Anterior cingulate cortex (tissue), 58 donors: ENCODE data around the gene EFCAB12.
A peak's percentile ranks its signal among the peaks of the same experiment; 100 is the strongest.

Experiments used
- DNase-seq, 58 donors: peaks; one replicate each; lab custom pipeline; 2025; lab: John Stamatoyannopoulos, UW

The EFCAB12 gene

GRCh38 chr3:129446926-129447325 lies 18.5 kb upstream of the EFCAB12 start:
- no peak for DNase-seq

GRCh38 chr3:129445471-129445870 lies 17.0 kb upstream of the EFCAB12 start:
- DNase-seq: no peak

GRCh38 chr3:129442947-129443346 lies 14.5 kb upstream of the EFCAB12 start:
- DNase-seq: no peak

- DNase-seq: no peak
These were observed 14.1 kb upstream of the EFCAB12 start for GRCh38 chr3:129442486-129442885.

GRCh38 chr3:129441782-129442181 lies 13.3 kb upstream of the EFCAB12 start:
- DNase-seq: peak in 27 of 58 donors; percentile 4 to 67 (median 26)

- DNase-seq: no peak
These were observed 12.8 kb upstream of the EFCAB12 start for GRCh38 chr3:129441215-129441614.

GRCh38 chr3:129440618-129441190 lies 12.3 kb upstream of the EFCAB12 start:
- DNase-seq: no peak

GRCh38 chr3:129439817-129440617 lies 11.6 kb upstream of the EFCAB12 start, which contains the start of the genes IFT122 and MBD4:
Gene IFT122, plus strand, starts transcription at chr3:129440224. Its CDS starts 107 bp downstream, at chr3:129440331.
Gene MBD4, minus strand, starts transcription at chr3:129439948. Its CDS starts 115 bp downstream, at chr3:129439833.
- peak; percentile 87 to 99 (median 96) for DNase-seq

GRCh38 chr3:129439226-129439816 lies 10.9 kb upstream of the EFCAB12 start:
- peak in 7 of 58 donors; percentile 22 to 70 (median 40) for DNase-seq

- no peak for DNase-seq
These were observed 6.9 kb upstream of the EFCAB12 start for GRCh38 chr3:129435367-129435766.

GRCh38 chr3:129434140-129434539 lies 5.7 kb upstream of the EFCAB12 start:
- no peak for DNase-seq

GRCh38 chr3:129433565-129433964 lies 5.1 kb upstream of the EFCAB12 start:
- DNase-seq: no peak

- no peak for DNase-seq
These were observed 4.2 kb upstream of the EFCAB12 start for GRCh38 chr3:129432671-129433070.

GRCh38 chr3:129432036-129432435 lies 3.6 kb upstream of the EFCAB12 start:
- no peak for DNase-seq

- DNase-seq: no peak
These were observed 1.2 kb upstream of the EFCAB12 start for GRCh38 chr3:129429602-129430001.

GRCh38 chr3:129429080-129429451 lies 630 bp upstream of the EFCAB12 start:
- no peak for DNase-seq

- DNase-seq: peak in 1 of 58 donors; percentile 41
These were observed 445 bp downstream of the EFCAB12 start for GRCh38 chr3:129428007-129428375.

- DNase-seq: no peak
These were observed 2.8 kb downstream of the EFCAB12 start for GRCh38 chr3:129425619-129426018.

- no peak for DNase-seq
These were observed 3.2 kb downstream of the EFCAB12 start for GRCh38 chr3:129425213-129425612.

- no peak for DNase-seq
These were observed 4.1 kb downstream of the EFCAB12 start for GRCh38 chr3:129424185-129424841.

GRCh38 chr3:129422897-129423296 lies 5.5 kb downstream of the EFCAB12 start:
- no peak for DNase-seq
